IPS-20b (cell line): ENCODE results near the gene ADCY1.

Experiments used
- H3K27ac ChIP-seq: one replicate; pipeline ENCODE4 v1.5.1; 2013; ENCODE audit warnings: low read length
- H3K27me3 ChIP-seq: 2 replicates; pipeline ENCODE4 v1.6.1; 2013; ENCODE audit warnings: mild to moderate bottlenecking, low read length, inconsistent platforms; ENCODE audit not compliant: insufficient read depth
- H3K36me3 ChIP-seq: 2 replicates; pipeline ENCODE4 v1.6.1; 2013; ENCODE audit warnings: low read depth, mild to moderate bottlenecking, inconsistent platforms, low read length, moderate library complexity; ENCODE audit not compliant: insufficient read depth
- H3K4me1 ChIP-seq: 2 replicates; pipeline ENCODE4 v1.6.1; 2013; ENCODE audit warnings: mild to moderate bottlenecking, control low read depth, inconsistent platforms, low read length, moderate library complexity; ENCODE audit not compliant: insufficient read depth
- H3K4me3 ChIP-seq: 2 replicates; pipeline ENCODE4 v1.5.1; 2013; ENCODE audit warnings: mild to moderate bottlenecking, low read length, inconsistent platforms
- H3K9ac ChIP-seq: 2 replicates; pipeline ENCODE4 v1.6.1; 2013; ENCODE audit warnings: low read depth, mild to moderate bottlenecking, inconsistent platforms, low read length, moderate library complexity
- H3K9me3 ChIP-seq: 2 replicates; pipeline ENCODE4 v1.6.1; 2013; ENCODE audit warnings: mild to moderate bottlenecking, low read depth, low read length, inconsistent platforms; ENCODE audit not compliant: insufficient read depth

The ADCY1 gene

DNA sequence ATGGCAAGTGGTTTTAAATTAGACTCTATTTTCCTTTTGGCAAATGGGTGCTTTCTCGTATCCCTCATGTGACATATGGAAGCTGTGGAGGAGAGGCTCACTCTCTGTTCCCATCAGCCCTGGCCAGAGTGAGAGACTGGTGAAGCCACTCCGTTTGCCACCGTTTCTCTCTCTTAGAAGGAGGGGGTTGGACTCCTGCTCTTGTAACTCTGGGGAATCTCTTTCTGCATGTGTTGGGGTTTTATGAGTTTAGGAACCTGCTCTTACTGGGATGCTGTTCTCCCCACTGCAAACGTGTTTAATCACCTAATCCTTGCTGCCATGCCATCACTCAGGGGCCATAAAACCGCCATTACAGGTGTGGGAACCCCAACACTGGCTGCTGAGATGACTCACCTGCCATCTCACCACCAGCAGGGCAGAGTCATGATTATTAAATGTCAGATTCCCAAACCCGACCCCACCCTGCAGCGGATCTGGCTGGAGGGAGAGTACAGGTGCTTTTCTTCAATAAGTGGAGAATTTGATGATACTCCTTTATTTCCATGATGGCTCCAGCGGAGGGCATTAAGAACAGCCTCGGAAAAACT lies 103.2 kb downstream of the ADCY1 start:
- Histone ChIP-seq H3K9me3 (0 out of 2 replicates have a peak, but pooled peaks cover 3% of the 10 kb centered on the region), H3K4me3 (no peak overlapping the region), H3K4me1 (no peaks in the 10 kb centered on the region), H3K27me3 (no peaks in the 10 kb centered on the region), H3K36me3 (0 out of 2 replicates have a peak, but pooled peaks cover 18% of the 10 kb centered on the region), H3K27ac (no peak overlapping the region), H3K9ac (no peak overlapping the region)

DNA sequence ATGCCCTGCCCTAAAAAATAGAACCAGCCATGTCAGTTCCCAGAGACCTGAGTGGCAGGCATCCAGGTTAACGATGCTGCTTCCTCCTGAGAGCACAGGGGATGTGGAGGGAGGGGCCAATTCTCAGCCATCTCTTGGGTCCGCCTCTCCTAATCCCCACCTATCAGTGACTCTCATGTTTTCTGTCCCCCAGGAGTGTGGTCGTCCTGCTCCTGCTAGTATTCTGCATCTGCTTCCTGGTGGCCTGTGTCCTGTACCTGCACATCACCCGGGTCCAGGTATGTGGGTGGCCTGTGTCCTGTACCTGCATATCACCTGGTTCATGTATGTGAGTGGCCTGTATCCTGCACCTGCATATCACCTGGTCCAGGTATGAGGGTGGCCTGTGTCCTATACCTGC lies 105.3 kb downstream of the ADCY1 start:
- Histone ChIP-seq H3K9ac (no peak overlapping the region), H3K36me3 (peaks cover 23% of the 10 kb centered on the region; the same call in 1 of the 2 replicates), H3K27ac (no peak overlapping the region), H3K4me3 (no peak overlapping the region), H3K9me3 (no peaks in the 10 kb centered on the region), H3K27me3 (no peaks in the 10 kb centered on the region), H3K4me1 (no peaks in the 10 kb centered on the region)

DNA sequence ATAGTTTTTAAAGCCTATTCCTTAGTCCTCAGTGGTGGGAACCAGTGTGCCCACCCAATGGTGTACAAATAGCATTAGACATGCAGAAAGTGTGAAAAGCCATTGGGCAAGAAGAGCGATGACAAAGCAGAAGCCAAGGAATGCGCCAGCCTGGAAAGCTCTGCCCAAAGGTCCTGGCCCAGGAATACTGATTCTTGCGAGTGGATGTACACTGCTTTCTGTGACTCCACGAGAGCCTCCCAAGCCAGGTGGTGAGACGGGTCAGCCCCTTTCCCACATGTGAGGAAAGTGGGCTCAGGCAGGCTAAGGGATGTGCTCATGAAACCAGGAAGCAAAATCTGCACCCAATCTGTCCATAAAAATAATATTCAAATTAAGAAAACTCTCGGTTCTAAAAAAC lies 106.6 kb downstream of the ADCY1 start:
- Histone ChIP-seq H3K9ac (no peak overlapping the region), H3K27me3 (no peaks in the 10 kb centered on the region), H3K4me1 (no peaks in the 10 kb centered on the region), H3K4me3 (no peak overlapping the region), H3K27ac (no peak overlapping the region), H3K9me3 (no peaks in the 10 kb centered on the region), H3K36me3 (peaks cover 23% of the 10 kb centered on the region; the same call in 1 of the 2 replicates)

DNA sequence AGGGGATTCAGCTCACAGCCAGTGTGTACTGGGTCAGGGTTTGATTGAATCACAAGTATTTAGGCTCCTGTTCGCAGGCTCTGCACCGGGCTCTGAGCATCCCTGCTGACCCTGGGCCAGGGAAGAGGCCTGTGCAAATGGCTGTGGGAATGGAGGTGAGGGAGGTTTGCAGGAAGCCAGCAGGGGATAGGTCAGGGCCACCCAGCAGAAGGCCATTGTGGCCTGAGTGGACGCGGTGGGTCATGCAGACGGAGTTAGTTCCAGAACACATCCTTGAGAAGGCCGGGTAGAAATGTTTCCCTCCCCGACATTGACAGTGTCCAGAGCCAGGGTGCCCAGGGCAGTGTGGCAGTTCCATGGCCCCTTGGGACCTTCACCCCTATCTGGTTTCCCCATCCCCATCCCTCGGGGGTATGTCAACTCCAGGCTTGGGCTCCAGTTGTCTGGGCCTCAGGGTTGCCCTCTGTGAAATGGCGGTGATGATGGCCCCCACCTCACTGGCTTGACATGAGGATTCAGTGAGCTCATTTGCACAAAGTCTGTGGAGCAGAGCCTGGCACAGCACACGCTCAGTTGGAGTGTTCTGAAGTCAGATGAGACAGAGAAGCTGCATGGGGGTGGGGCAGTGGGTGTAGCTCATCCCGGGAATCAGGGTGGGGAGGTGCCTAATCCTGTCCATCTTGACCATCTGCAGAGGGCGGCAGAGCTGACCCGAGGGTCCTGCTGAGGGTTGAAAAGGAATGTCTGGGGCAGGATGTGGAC lies 107.6 kb downstream of the ADCY1 start:
- H3K27ac ChIP-seq, result no peak overlapping the region
- H3K4me3 ChIP-seq, result no peak overlapping the region
- H3K4me1 ChIP-seq, result no peaks in the 10 kb centered on the region
- peaks cover 28% of the 10 kb centered on the region; the same call in 1 of the 2 replicates for H3K36me3 ChIP-seq
- no peak overlapping the region for H3K9ac ChIP-seq
- H3K27me3 ChIP-seq, result no peaks in the 10 kb centered on the region
- H3K9me3 ChIP-seq, result no peaks in the 10 kb centered on the region

DNA sequence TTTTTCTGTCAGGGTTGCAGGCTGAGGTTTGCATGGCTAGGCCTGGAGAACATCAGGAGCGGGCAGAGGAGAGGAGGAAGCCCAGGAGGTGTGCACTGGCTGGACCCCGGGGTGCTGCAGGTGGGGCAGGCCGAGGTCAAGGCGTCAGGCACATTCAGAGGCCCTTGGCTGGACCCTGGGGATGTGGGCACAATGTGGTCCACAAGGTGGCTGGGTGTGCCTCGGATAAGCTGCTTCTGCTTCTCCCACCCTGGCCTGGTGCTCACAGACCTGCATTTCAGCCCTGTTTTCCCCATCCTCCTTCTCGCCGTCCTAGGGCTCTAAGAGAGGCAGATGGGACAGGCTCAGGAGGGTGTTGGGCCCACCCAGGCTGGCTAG lies 108.2 kb downstream of the ADCY1 start:
- no peaks in the 10 kb centered on the region for H3K27me3 ChIP-seq
- peaks cover 28% of the 10 kb centered on the region; the same call in 1 of the 2 replicates for H3K36me3 ChIP-seq

DNA sequence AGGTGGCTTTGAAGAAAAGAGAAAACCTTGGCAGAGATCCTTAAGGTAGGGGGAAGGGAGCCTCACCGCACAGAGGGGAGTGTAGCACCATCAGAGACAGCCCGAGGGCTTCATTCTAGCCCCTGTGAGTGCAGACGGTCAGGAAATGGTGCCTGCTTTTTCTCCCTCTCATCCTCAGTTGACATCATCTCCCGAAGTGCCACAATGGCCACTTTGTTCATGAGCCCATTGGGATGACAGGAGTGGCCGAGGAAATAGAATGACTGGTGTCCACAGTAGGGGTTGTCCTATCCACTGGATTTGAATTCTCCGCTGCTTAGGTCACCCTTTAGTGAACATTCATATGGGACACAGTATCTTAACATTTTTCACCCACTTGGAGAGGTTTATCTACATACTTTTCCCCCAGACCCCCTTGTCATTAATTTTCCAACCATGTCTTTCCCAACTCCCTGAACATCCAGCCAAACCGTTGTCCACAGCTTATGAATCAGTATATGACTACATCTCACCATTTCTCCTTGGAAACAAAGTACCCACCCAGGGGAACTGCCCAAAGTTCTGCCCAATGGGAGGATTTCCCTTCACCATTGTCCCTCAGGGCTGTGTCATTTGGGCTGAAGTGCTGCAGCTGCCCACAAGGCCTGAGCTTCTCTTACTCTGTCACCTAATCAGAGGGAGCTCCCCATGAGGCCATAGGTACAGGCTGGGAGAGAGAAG lies 108.8 kb downstream of the ADCY1 start:
- Histone ChIP-seq H3K4me3 (no peak overlapping the region), H3K36me3 (peaks cover 30% of the 10 kb centered on the region; the same call in 1 of the 2 replicates), H3K9ac (no peak overlapping the region), H3K4me1 (no peaks in the 10 kb centered on the region), H3K9me3 (no peaks in the 10 kb centered on the region), H3K27me3 (no peaks in the 10 kb centered on the region), H3K27ac (no peak overlapping the region)

More for the DNA sequence above, 108.2 kb downstream of the ADCY1 start:
- Histone ChIP-seq H3K9me3 (no peaks in the 10 kb centered on the region), H3K9ac (no peak overlapping the region), H3K27ac (no peak overlapping the region), H3K4me1 (no peaks in the 10 kb centered on the region), H3K4me3 (no peak overlapping the region)

DNA sequence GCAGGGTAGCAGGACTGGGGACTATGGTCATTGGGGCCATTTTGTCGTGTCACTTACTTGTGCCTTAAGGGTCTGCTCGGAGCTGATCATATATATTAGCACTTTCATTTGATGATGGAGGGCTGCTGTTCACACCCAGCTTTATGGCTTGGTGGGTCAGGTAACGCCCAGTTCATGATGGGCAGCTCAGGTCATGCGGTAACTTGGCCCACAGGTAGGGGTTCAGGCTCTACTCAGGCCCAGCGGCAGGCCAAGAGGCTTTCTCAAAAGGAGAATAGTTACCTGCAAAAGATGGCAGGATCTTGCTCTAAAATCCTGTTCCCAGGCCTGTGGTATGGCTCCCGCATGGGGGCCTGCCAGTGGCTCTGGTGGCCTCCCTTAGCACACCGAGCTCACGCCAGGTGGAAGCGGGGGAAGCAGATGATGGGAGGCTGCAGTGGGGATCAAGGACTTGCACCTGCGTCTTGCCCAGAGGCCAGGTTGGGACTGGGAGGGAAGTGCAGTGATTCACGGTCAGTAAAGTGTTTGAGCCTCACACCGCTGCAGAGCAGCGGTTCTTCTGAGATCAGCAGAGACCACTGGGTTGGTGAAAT lies 109.5 kb downstream of the ADCY1 start:
- Histone ChIP-seq H3K9me3 (no peaks in the 10 kb centered on the region), H3K9ac (no peak overlapping the region), H3K27me3 (no peaks in the 10 kb centered on the region), H3K27ac (no peak overlapping the region), H3K36me3 (peaks cover 28% of the 10 kb centered on the region; the same call in 1 of the 2 replicates), H3K4me1 (no peaks in the 10 kb centered on the region), H3K4me3 (no peak overlapping the region)

DNA sequence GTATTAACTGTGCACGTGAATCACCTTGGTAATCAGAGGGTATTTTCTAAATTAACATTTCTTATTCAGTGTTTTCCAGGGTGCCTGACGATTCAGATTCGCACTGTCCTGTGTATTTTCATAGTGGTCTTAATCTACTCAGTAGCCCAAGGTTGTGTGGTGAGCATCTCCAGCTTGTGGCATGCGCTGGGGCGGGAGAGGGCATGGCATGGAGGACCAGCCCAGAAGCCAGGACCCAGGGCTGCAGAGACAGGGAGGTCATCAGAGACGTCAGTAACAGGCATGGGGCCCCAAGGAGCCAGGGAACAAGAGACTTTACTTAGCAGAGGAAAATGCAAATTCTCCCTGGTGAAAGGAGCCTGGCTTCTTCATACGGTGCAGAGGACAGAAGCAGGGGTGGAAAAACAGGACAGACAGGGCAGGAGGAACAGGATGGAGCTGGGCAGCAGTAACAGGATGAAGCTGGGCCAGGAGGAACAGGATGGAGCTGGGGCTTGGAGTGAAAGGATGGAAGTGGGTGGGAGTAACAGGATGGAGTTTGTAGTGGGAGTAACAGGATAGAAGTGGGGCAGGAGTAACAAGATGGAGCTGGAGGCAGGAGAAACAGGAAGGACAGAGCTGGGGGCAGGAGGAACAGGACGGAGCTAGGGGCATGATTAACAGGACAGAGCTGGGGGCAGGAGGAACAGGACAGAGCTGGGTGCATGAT lies 110.9 kb downstream of the ADCY1 start:
- Histone ChIP-seq H3K4me1 (no peaks in the 10 kb centered on the region), H3K9ac (no peak overlapping the region), H3K27me3 (no peaks in the 10 kb centered on the region), H3K9me3 (no peaks in the 10 kb centered on the region), H3K36me3 (peaks cover 21% of the 10 kb centered on the region; the same call in 1 of the 2 replicates), H3K27ac (no peak overlapping the region), H3K4me3 (no peak overlapping the region)

DNA sequence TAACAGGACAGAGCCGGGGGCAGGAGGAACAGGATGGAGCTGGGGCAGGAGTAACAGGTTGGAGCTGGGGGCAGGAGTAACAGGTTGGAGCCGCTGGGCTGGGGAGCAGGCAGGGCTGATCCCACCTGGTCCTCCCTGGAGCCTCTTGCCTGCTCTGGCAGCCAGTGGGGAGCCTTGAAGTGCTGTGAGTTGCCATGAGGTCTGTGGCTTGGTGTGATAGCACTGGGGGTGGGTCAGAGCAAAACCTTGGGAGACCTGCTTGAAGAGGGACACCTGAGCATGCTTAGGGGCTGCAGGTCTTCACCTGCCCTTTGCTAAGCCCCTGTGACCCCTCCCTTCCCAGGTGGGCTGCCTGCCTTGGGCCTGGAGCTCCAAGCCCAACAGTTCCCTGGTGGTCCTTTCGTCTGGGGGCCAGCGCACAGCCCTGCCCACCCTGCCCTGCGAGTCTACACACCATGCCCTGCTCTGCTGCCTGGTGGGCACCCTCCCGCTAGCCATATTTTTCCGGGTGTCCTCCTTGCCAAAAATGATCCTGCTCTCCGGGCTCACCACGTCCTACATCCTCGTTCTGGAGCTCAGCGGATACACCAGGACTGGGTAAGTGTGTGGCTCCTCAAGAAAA lies 111.6 kb downstream of the ADCY1 start:
- Histone ChIP-seq H3K4me3 (no peak overlapping the region), H3K27ac (no peak overlapping the region)

DNA sequence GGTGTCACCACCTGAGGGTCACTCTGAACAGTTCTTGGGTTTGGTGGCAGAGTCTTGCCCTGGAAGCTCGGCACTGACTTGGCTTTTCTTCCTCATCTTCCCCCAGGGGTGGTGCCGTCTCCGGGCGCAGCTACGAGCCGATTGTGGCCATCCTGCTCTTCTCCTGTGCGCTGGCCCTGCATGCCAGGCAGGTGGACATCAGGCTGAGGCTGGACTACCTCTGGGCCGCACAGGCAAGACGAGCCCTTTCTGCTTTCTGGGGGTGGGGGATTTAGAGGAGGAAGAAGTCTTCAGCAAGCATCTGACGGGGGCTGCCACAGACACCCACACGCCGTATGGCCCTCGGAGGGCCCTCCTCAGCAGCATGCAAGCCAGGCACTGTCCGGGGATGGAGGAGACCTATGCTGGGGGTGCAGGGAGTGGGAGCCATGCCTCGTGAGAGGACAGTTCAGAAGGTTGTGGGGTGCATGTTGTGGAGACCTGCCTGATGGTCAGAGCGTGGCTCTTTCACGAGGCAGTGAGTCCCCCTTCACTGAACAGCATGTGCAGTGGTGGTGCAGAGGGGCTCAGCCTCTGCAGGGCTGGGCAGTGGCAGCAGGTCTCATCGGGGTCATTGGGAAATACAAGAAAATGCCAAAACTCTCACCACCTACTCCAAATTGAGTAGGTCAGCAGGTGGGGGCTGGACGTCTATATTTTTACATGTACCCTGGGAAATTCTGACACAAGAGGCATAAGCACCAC lies 112.4 kb downstream of the ADCY1 start:
- no peaks in the 10 kb centered on the region for H3K27me3 ChIP-seq
- H3K9me3 ChIP-seq, result no peaks in the 10 kb centered on the region
- H3K4me1 ChIP-seq, result no peaks in the 10 kb centered on the region
- no peak overlapping the region for H3K27ac ChIP-seq
- H3K4me3 ChIP-seq, result no peak overlapping the region
- peaks cover 16% of the 10 kb centered on the region; the same call in 1 of the 2 replicates for H3K36me3 ChIP-seq
- no peak overlapping the region for H3K9ac ChIP-seq

More for the DNA sequence above, 111.6 kb downstream of the ADCY1 start:
- Histone ChIP-seq H3K4me1 (no peaks in the 10 kb centered on the region), H3K27me3 (no peaks in the 10 kb centered on the region), H3K36me3 (peaks cover 19% of the 10 kb centered on the region; the same call in 1 of the 2 replicates), H3K9ac (no peak overlapping the region), H3K9me3 (no peaks in the 10 kb centered on the region)
